Activated CD4-positive, alpha-beta memory T cell treated with anti-CD3 and anti-CD28 coated beads for 36 hours (primary cell): Measurements from ENCODE around the gene MRPS35. TPM values are rescaled to one million over a fixed set of nuclear protein-coding genes. Genes with fewer than 3 reads are reported as not detected.

Experiments
- CTCF ChIA-PET: fragments of 350-600 bp; sonication (Branson Sonifier 250); formaldehyde crosslinking; loops from one replicate; lab custom pipeline; 2021; ENCODE audit warnings: antibody characterized with exemption, inconsistent platforms; lab: Charles Lee
- POLR2A ChIA-PET: fragments of 350-600 bp; sonication (Branson Sonifier 250); formaldehyde crosslinking; loops from one replicate; lab custom pipeline; 2021; ENCODE audit warnings: antibody characterized with exemption; lab: Charles Lee
- DNase-seq: peaks from one replicate; pipeline ENCODE4 v3.0.0-alpha.2; 2020
- H3K27ac Mint-ChIP-seq: one replicate; pipeline ENCODE4 v1.8.0; 2021; ENCODE audit warnings: mixed read lengths
- H3K27me3 Mint-ChIP-seq: one replicate; pipeline ENCODE4 v1.8.0; 2021; ENCODE audit warnings: mixed read lengths
- H3K36me3 Mint-ChIP-seq: one replicate; pipeline ENCODE4 v1.8.0; 2021; ENCODE audit warnings: mixed read lengths
- H3K4me1 Mint-ChIP-seq: one replicate; pipeline ENCODE4 v1.8.0; 2021; ENCODE audit warnings: low read depth, mixed read lengths
- H3K4me3 Mint-ChIP-seq: one replicate; pipeline ENCODE4 v1.8.0; 2021; ENCODE audit warnings: mild to moderate bottlenecking, mixed read lengths
- H3K9me3 Mint-ChIP-seq: one replicate; pipeline ENCODE4 v1.8.0; 2021; ENCODE audit warnings: mixed read lengths
- intact Hi-C: fragments of 100-400 bp; cut with micrococcal nuclease; formaldehyde crosslinking; loops from one replicate; pipeline ENCODE4 v1.15.1; 2023
- total RNA-seq, 2 experiments: library from RNA; stranded (reverse); gene quantifications; one replicate each; pipeline ENCODE4 v1.2.3, GENCODE V29; 2021

MRPS35 gene
- total RNA-seq, 2 experiments from 2014 or later = 49.2 to 50.2 TPM

DNA sequence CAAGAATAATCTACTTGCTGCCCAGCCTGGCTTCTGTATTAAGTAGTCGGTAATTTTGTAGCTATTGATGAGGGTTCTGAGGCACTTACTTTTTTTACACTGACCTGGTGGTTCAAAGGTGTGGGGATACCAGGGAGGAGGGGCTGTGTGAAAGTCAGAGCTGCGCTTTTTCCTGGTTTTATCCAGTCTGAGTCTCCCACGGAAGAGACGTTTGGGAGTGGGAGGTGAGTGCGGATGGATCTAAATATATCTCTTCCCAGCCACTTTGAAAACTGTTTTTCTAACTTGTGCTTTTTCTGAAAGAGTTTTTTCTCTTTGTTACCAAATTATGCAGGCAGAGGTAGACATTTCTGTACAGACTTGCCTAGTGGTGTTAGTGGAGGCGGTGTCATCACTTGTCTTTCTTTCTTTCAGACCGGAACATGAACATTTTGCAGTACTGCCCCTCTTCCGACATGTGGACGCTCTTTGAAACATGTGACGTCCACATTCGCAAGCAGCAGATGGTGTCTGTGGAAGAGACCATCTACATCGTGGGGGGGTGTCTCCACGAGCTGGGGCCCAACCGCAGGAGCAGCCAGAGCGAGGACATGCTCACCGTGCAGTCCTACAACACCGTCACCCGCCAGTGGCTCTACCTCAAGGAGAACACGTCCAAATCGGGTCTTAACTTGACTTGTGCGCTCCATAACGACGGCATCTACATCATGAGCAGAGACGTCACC is 86.8 kb downstream of the MRPS35 start:
- no peaks in the 10 kb centered on the region for H3K9me3 Mint-ChIP-seq
- no peak for DNase-seq
- no peak overlapping the region for H3K27ac Mint-ChIP-seq
- peaks cover 30% of the 10 kb centered on the region for H3K4me1 Mint-ChIP-seq
- peaks cover 29% of the 10 kb centered on the region for H3K36me3 Mint-ChIP-seq
- intact Hi-C loops = no loop called here
- no peak overlapping the region for H3K4me3 Mint-ChIP-seq
- no peaks in the 10 kb centered on the region for H3K27me3 Mint-ChIP-seq
- CTCF ChIA-PET = no interaction called here
- POLR2A ChIA-PET = no interaction called here

DNA sequence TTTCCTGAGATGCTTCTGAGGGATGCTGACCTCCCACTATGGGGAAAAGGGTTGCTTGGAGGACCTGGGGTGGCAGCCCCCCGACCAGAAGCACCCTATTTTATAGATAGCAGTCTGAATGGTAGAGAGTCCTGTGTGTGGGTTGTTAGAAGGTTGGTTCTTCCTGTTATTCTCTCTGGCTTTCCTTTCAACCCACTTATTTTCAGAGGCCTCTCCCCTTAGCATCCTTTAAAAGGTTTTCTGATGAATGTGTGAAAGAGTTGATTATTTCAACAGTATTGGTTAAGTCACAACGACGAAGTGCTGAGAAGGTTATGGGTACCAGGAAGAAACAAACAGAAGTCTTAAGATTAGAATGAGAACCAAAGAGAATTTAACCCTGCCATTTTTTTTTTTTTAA is 90.2 kb downstream of the MRPS35 start:
- no peak for DNase-seq
- intact Hi-C loops = no loop called here
- H3K36me3 Mint-ChIP-seq = peaks cover 23% of the 10 kb centered on the region
- ChIA-PET POLR2A (no interaction called here), CTCF (interaction anchor here (2.7 kb wide), 1 partner anchor 20 kb away, joined by 24 read pairs; no protein-coding TSS in a partner anchor)
- H3K27ac Mint-ChIP-seq = peak overlapping the region; percentile 9
- H3K9me3 Mint-ChIP-seq = no peaks in the 10 kb centered on the region
- H3K4me3 Mint-ChIP-seq = no peak overlapping the region
- peaks cover 3% of the 10 kb centered on the region for H3K27me3 Mint-ChIP-seq
- H3K4me1 Mint-ChIP-seq = peaks cover 34% of the 10 kb centered on the region

DNA sequence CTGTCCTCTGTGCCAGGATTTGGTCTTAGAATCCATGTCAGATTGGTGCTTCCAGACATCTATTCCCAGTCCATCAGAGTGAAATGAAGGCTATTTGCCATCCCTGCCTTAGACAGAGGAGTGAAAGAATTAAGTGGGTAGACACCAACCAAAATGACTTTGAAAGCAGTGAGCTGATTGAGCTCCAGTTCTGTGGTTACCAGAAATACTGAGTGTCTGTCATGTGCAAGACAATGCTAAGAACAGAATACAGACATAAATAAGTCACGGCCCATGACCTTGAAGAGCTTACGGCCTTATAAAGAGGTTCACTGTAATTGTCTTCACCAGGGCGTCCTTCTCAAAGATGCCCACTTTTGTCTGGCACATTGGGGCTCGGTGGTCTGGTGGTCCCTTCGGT is 91.0 kb downstream of the MRPS35 start:
- peaks cover 20% of the 10 kb centered on the region for H3K36me3 Mint-ChIP-seq
- intact Hi-C loops = loop anchor here (1.0 kb wide), 5 partner anchors 15 to 452 kb away; no protein-coding TSS in a partner anchor
- no peak for DNase-seq
- ChIA-PET CTCF (interaction anchor here (2.4 kb wide), 1 partner anchor 20 kb away, joined by 27 read pairs; no protein-coding TSS in a partner anchor), POLR2A (interaction anchor here (1.6 to 2.2 kb wide), 2 partner anchors 20 to 22 kb away, joined by 5 to 29 read pairs; no protein-coding TSS in a partner anchor)
- peaks cover 9% of the 10 kb centered on the region for H3K27me3 Mint-ChIP-seq
- H3K27ac Mint-ChIP-seq = peak overlapping the region; percentile 44
- no peaks in the 10 kb centered on the region for H3K9me3 Mint-ChIP-seq
- H3K4me1 Mint-ChIP-seq = peaks cover 39% of the 10 kb centered on the region
- H3K4me3 Mint-ChIP-seq = no peak overlapping the region

DNA sequence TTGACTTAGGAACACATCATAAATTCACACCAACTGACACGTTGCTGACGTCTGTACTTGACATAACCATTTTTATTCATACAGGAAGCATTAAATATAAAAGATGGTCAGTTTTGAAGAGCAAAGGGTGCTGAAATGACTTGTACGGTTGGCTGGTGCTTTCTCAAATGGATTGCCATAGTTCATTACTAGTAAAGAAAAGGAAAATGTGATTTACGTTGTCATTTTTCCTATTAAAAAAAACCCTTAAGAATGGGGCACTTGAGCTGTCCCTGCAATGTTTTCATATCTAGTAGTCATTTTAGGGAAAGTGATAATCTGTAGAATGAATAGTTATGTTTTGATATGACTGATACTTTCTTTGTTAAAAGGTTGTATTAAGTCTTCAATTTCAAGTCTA is 91.9 kb downstream of the MRPS35 start:
- peak; percentile 37 for DNase-seq
- peaks cover 13% of the 10 kb centered on the region for H3K36me3 Mint-ChIP-seq
- H3K27ac Mint-ChIP-seq = peak overlapping the region; percentile 44
- POLR2A ChIA-PET = interaction anchor here (1.6 to 2.2 kb wide), 2 partner anchors 19 to 23 kb away, joined by 5 to 29 read pairs; no protein-coding TSS in a partner anchor
- H3K4me1 Mint-ChIP-seq = peaks cover 47% of the 10 kb centered on the region
- no peaks in the 10 kb centered on the region for H3K9me3 Mint-ChIP-seq
- H3K27me3 Mint-ChIP-seq = peaks cover 9% of the 10 kb centered on the region
- intact Hi-C loops = loop anchor here (1.0 kb wide), 5 partner anchors 16 to 451 kb away; no protein-coding TSS in a partner anchor
- no peak overlapping the region for H3K4me3 Mint-ChIP-seq
- CTCF ChIA-PET = interaction anchor here (2.4 kb wide), 1 partner anchor 20 kb away, joined by 27 read pairs; no protein-coding TSS in a partner anchor

DNA sequence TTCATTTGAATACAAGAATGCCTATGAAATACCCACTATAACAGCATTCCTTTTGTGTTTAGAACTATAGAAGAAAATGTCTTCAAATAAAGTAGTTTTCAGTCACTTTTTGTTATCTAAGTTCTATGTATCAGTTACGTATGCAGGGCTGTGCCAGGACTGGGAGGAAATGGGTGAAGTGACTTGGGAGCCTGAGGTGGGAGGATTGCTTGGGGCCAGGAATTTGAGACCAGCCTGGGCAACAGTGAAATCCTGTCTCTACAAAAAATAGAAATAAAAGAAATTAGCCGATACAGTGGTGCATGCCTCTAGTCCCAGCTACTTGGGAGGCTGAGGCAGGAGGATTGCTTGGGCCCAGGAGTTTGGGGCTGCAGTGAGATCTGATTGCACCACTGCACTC is 92.3 kb downstream of the MRPS35 start:
- Mint-ChIP-seq H3K36me3 (peaks cover 9% of the 10 kb centered on the region), H3K4me3 (no peak overlapping the region), H3K27me3 (peaks cover 11% of the 10 kb centered on the region), H3K27ac (no peak overlapping the region), H3K9me3 (no peaks in the 10 kb centered on the region), H3K4me1 (peaks cover 50% of the 10 kb centered on the region)
- no peak for DNase-seq
- POLR2A ChIA-PET = interaction anchor here (1.6 to 2.2 kb wide), 2 partner anchors 19 to 24 kb away, joined by 5 to 29 read pairs; no protein-coding TSS in a partner anchor
- intact Hi-C loops = loop anchor here (1.0 kb wide), 5 partner anchors 17 to 450 kb away; no protein-coding TSS in a partner anchor
- CTCF ChIA-PET = interaction anchor here (2.4 kb wide), 1 partner anchor 19 kb away, joined by 27 read pairs; no protein-coding TSS in a partner anchor

DNA sequence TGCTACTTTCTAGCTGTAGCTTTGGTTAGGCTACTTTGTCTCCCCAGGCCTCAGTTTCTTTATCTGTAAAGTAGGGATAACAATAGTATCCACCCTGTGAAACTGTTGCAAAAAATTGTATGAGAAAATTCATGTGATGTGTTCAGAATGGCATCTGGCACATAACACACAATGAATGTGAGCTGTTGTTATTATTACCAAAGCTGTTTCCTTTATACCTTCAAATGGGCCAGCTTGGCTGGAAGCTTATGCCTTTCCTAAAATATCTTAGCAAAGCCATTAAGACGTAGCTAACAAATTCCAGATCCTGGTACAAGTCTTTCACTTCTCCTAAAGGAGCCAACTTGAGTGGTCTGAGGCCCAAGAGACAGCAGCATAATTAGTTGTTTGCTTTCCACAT is 94.6 kb downstream of the MRPS35 start:
- Mint-ChIP-seq H3K9me3 (no peaks in the 10 kb centered on the region), H3K36me3 (no peaks in the 10 kb centered on the region), H3K27ac (no peak overlapping the region), H3K4me1 (peaks cover 47% of the 10 kb centered on the region), H3K27me3 (peaks cover 13% of the 10 kb centered on the region), H3K4me3 (no peak overlapping the region)
- no peak for DNase-seq
- intact Hi-C loops = no loop called here
- CTCF ChIA-PET = interaction anchor here (1.8 kb wide), 1 partner anchor 16 kb away, joined by 19 read pairs; no protein-coding TSS in a partner anchor
- POLR2A ChIA-PET = interaction anchor here (1.6 kb wide), 1 partner anchor 17 kb away, joined by 6 read pairs; no protein-coding TSS in a partner anchor

Other genes with a start within 250 kb of the MRPS35 start
- 10 to 100 TPM; 14.1 to 14.9 TPM for gene PPFIBP1, start 186.6 kb upstream of the MRPS35 start, total RNA-seq
- gene REP15, start 14.4 kb upstream of the MRPS35 start, total RNA-seq = under 1 TPM in 1 of 2 experiments, not detected in 1; 0.22 TPM
- gene KLHL42, start 69.4 kb downstream of the MRPS35 start, total RNA-seq = 1 to 10 TPM; 8.2 to 9.1 TPM
- gene MANSC4, start 69.4 kb downstream of the MRPS35 start, total RNA-seq = not detected